HCT116 (cell line): Measurements from ENCODE around the gene KMO. TPM values are rescaled to one million over a fixed set of nuclear protein-coding genes. Genes with fewer than 3 reads are reported as not detected.

Experiments used
- ATAC-seq: fragments of 200-7000 bp; cut with Tn5 transposase; 2 replicates; pipeline ENCODE4 v1.9.1; 2020; ENCODE audit warnings: mild to moderate bottlenecking, moderate library complexity
- BruUV-seq: library from RNA; stranded (reverse); fragments of 400-500 nt; replicated peaks from 2 replicates; lab custom pipeline; 2021; lab: Mats Ljungman, UMichigan
- CTCF ChIA-PET: fragments of 300-600 bp; sonication (Branson Sonifier 250); formaldehyde crosslinking; loops from one replicate; lab custom pipeline; 2021; ENCODE audit warnings: antibody characterized with exemption; lab: Charles Lee
- POLR2A ChIA-PET: fragments of 300-600, 350-600 bp; sonication (Branson Sonifier 250); formaldehyde crosslinking; loops from one replicate; lab custom pipeline; 2021; ENCODE audit warnings: antibody characterized with exemption; lab: Charles Lee
- RAD21 ChIA-PET, 2 experiments: fragments of 300-600 bp; sonication (Branson Sonifier 250); formaldehyde crosslinking; loops; one replicate each; lab custom pipeline; 2023; ENCODE audit warnings: low total read pairs in 2 of 2; ENCODE audit not compliant: uncharacterized antibody in 2 of 2, unreplicated experiment in 2 of 2, low non-redundant PET in 1 of 2; lab: Charles Lee
- DNase-seq: peaks from one replicate; pipeline ENCODE4 v3.0.0-alpha.2; 2010; ENCODE audit warnings: low read depth, low spot score
- H2AFZ ChIP-seq: fragments of 200-600 bp; shearing (Covaris generic), sonication (generic); 2 replicates; pipeline ENCODE4 v1.6.1; 2017; ENCODE audit warnings: low read depth, mixed run types, mixed read lengths, antibody characterized with exemption, low read length; ENCODE audit not compliant: poor library complexity, severe bottlenecking
- H3K27ac ChIP-seq: 2 replicates; pipeline ENCODE4 v1.5.1; 2012; ENCODE audit warnings: low read depth, low read length
- H3K27me3 ChIP-seq: fragments of 200-600 bp; sonication (generic); 2 replicates; pipeline ENCODE4 v1.6.1; 2016; ENCODE audit warnings: mixed run types, low read length, mixed read lengths; ENCODE audit not compliant: insufficient read depth
- H3K36me3 ChIP-seq, 2 experiments: fragments of 200-500 bp in 1 of 2; fragments of 200-600 bp in 1 of 2; sonication (Bioruptor generic) in 1 of 2; sonication (generic) in 1 of 2; 2 replicates each; pipeline versions ENCODE4 v1.5.1 to v1.6.1; 2014 to 2016; ENCODE audit warnings: low read length in 2 of 2, inconsistent platforms in 1 of 2, mixed read lengths in 1 of 2, mixed run types in 1 of 2; ENCODE audit not compliant: insufficient read depth in 2 of 2, control insufficient read depth in 1 of 2
- H3K4me1 ChIP-seq, 2 experiments: fragments of 200-600 bp in 1 of 2; sonication (generic) in 1 of 2; 2 replicates each; pipeline versions ENCODE4 v1.5.1 to v1.6.1; 2012 to 2017; ENCODE audit warnings: low read length in 2 of 2, inconsistent platforms in 1 of 2, mild to moderate bottlenecking in 1 of 2, mixed read lengths in 1 of 2, mixed run types in 1 of 2, moderate library complexity in 1 of 2; ENCODE audit not compliant: insufficient read depth in 2 of 2, control insufficient read depth in 1 of 2
- H3K4me2 ChIP-seq: fragments of 200-600 bp; sonication (generic); 2 replicates; pipeline ENCODE4 v1.6.1; 2017; ENCODE audit warnings: mixed run types, low read length, mixed read lengths
- H3K4me3 ChIP-seq, 2 experiments: fragments of 200-600 bp in 1 of 2; sonication (generic) in 1 of 2; replicated peaks in 1 of 2; 2 replicates each; pipeline ENCODE4 v1.5.1; 2011 to 2016; ENCODE audit warnings: low read length in 2 of 2, control low read depth in 1 of 2, low read depth in 1 of 2, mild to moderate bottlenecking in 1 of 2, mixed read lengths in 1 of 2, mixed run types in 1 of 2
- H3K79me2 ChIP-seq: fragments of 200-600 bp; sonication (generic); 2 replicates; pipeline ENCODE4 v1.6.1; 2017; ENCODE audit warnings: mild to moderate bottlenecking, mixed run types, low read length, moderate library complexity, mixed read lengths; ENCODE audit not compliant: insufficient read depth
- H3K9ac ChIP-seq: fragments of 200-600 bp; sonication (generic); 2 replicates; pipeline ENCODE4 v1.6.1; 2016; ENCODE audit warnings: low read length, mixed read lengths
- H3K9me2 ChIP-seq: fragments of 200-600 bp; sonication (generic), shearing (Covaris generic); 2 replicates; pipeline ENCODE4 v1.6.1; 2017; ENCODE audit warnings: mixed run types, mild to moderate bottlenecking, moderate library complexity; ENCODE audit not compliant: insufficient read depth
- H3K9me3 ChIP-seq, 2 experiments: fragments of 200-500 bp in 1 of 2; fragments of 200-600 bp in 1 of 2; sonication (Bioruptor generic) in 1 of 2; sonication (generic) in 1 of 2; 2 replicates each; pipeline ENCODE4 v1.6.1; 2014 to 2017; ENCODE audit warnings: low read length in 2 of 2, mixed read lengths in 2 of 2, inconsistent platforms in 1 of 2, low read depth in 1 of 2, mild to moderate bottlenecking in 1 of 2, mixed run types in 1 of 2, moderate library complexity in 1 of 2; ENCODE audit not compliant: control insufficient read depth in 1 of 2, insufficient read depth in 1 of 2
- H4K20me1 ChIP-seq: fragments of 200-600 bp; sonication (generic), shearing (Covaris generic); 2 replicates; pipeline ENCODE4 v1.6.1; 2017; ENCODE audit warnings: mixed run types, mild to moderate bottlenecking, moderate library complexity; ENCODE audit not compliant: insufficient read depth
- ATF3 ChIP-seq: IDR thresholded peaks from 2 replicates; pipeline ENCODE4 v1.6.1; 2012
- CEBPB ChIP-seq: IDR thresholded peaks from 2 replicates; pipeline ENCODE4 v1.6.1; 2012; ENCODE audit warnings: low read depth
- ELF1 ChIP-seq: IDR thresholded peaks from 2 replicates; pipeline ENCODE4 v1.6.1; 2012; ENCODE audit warnings: low read depth, borderline replicate concordance
- EZH2 ChIP-seq: fragments of 200-600 bp; sonication (generic); IDR thresholded peaks from 2 replicates; pipeline ENCODE4 v1.6.1; 2017; ENCODE audit warnings: antibody characterized with exemption, mixed run types
- EZH2phosphoT487 ChIP-seq: fragments of 200-600 bp; IDR thresholded peaks from 2 replicates; pipeline ENCODE4 v1.6.1; 2018; ENCODE audit warnings: antibody characterized with exemption, borderline replicate concordance
- JUND ChIP-seq: IDR thresholded peaks from 2 replicates; pipeline ENCODE4 v1.6.1; 2012
- POLR2A ChIP-seq: IDR thresholded peaks from 2 replicates; pipeline ENCODE4 v1.7.0; 2011; ENCODE audit warnings: borderline replicate concordance; ENCODE audit not compliant: insufficient read depth, insufficient read length; ENCODE audit errors: extremely low read depth
- POLR2AphosphoS5 ChIP-seq: IDR thresholded peaks from 2 replicates; pipeline ENCODE4 v1.6.1; 2011; ENCODE audit warnings: mild to moderate bottlenecking, low read depth, low read length, moderate library complexity
- RAD21 ChIP-seq: IDR thresholded peaks from 2 replicates; pipeline ENCODE4 v1.6.1; 2012; ENCODE audit warnings: low read depth, mild to moderate bottlenecking
- SIN3A ChIP-seq: IDR thresholded peaks from 2 replicates; pipeline ENCODE4 v1.6.1; 2012; ENCODE audit warnings: low read depth
- SRF ChIP-seq: IDR thresholded peaks from 2 replicates; pipeline ENCODE4 v1.6.1; 2012; ENCODE audit warnings: low read depth
- YY1 ChIP-seq: IDR thresholded peaks from 2 replicates; pipeline ENCODE4 v1.6.1; 2011; ENCODE audit warnings: low read length, low read depth, moderate library complexity, mild to moderate bottlenecking; ENCODE audit not compliant: insufficient replicate concordance; ENCODE audit errors: extremely low read depth
- ZFX ChIP-seq: fragments of 450-650 bp; IDR thresholded peaks from 2 replicates; pipeline ENCODE4 v1.6.1; 2017
- intact Hi-C: fragments of 100-400 bp; cut with micrococcal nuclease; formaldehyde crosslinking; loops from 2 replicates; pipeline ENCODE4 v1.10.0; 2022
- total RNA-seq: library from RNA; stranded (reverse); gene quantifications from one replicate; pipeline ENCODE4 v1.2.1, GENCODE V29; 2021; ENCODE audit not compliant: unreplicated experiment
- TF ChIP-seq, protein P1 (sequence below): IDR thresholded peaks from 2 replicates; pipeline ENCODE4 v1.6.1; 2012; ENCODE audit warnings: low read depth

KMO gene
- total RNA-seq, 1 experiment from 2014 or later: not detected

GRCh38 chr1:241606544-241606943, 74.4 kb downstream of the KMO start:
- TF ChIP-seq CEBPB: no peak
- TF ChIP-seq, protein P1, sequence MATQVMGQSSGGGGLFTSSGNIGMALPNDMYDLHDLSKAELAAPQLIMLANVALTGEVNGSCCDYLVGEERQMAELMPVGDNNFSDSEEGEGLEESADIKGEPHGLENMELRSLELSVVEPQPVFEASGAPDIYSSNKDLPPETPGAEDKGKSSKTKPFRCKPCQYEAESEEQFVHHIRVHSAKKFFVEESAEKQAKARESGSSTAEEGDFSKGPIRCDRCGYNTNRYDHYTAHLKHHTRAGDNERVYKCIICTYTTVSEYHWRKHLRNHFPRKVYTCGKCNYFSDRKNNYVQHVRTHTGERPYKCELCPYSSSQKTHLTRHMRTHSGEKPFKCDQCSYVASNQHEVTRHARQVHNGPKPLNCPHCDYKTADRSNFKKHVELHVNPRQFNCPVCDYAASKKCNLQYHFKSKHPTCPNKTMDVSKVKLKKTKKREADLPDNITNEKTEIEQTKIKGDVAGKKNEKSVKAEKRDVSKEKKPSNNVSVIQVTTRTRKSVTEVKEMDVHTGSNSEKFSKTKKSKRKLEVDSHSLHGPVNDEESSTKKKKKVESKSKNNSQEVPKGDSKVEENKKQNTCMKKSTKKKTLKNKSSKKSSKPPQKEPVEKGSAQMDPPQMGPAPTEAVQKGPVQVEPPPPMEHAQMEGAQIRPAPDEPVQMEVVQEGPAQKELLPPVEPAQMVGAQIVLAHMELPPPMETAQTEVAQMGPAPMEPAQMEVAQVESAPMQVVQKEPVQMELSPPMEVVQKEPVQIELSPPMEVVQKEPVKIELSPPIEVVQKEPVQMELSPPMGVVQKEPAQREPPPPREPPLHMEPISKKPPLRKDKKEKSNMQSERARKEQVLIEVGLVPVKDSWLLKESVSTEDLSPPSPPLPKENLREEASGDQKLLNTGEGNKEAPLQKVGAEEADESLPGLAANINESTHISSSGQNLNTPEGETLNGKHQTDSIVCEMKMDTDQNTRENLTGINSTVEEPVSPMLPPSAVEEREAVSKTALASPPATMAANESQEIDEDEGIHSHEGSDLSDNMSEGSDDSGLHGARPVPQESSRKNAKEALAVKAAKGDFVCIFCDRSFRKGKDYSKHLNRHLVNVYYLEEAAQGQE: no peak
- TF ChIP-seq ZFX: no peak
- no peak for TF ChIP-seq SRF
- no peak for TF ChIP-seq EZH2
- no peak for TF ChIP-seq JUND
- no peak for TF ChIP-seq RAD21
- no peak for TF ChIP-seq ELF1
- TF ChIP-seq ATF3: no peak
- no peak for TF ChIP-seq YY1
- TF ChIP-seq POLR2AphosphoS5: no peak
- no peak for TF ChIP-seq POLR2A
- TF ChIP-seq EZH2phosphoT487: no peak
- no peak for TF ChIP-seq SIN3A
- RAD21 ChIA-PET: no interaction called here
- no peaks in the 10 kb centered on the region for H3K79me2 ChIP-seq
- H3K4me1 ChIP-seq: peaks cover 0 to 9% of the 10 kb centered on the region in 2 experiments; a peak in 1 of 4 replicates
- POLR2A ChIA-PET: no interaction called here
- no peaks in the 10 kb centered on the region for H3K9me2 ChIP-seq
- no peak overlapping the region for H3K4me2 ChIP-seq
- no peak overlapping the region for H3K27ac ChIP-seq
- no peak overlapping the region for H3K9ac ChIP-seq
- no peaks in the 10 kb centered on the region; the same call in 1 of the 2 replicates for H4K20me1 ChIP-seq
- no peak overlapping the region for H2AFZ ChIP-seq
- no peak for ATAC-seq
- no peak for DNase-seq
- intact Hi-C loops: no loop called here
- CTCF ChIA-PET: no interaction called here
- H3K36me3 ChIP-seq: no peaks in the 10 kb centered on the region
- BruUV-seq: no TSS peak
- H3K27me3 ChIP-seq: no peaks in the 10 kb centered on the region
- no peak overlapping the region for H3K4me3 ChIP-seq
- H3K9me3 ChIP-seq: no peaks in the 10 kb centered on the region
